ENCODE measurements around the gene HYAL3.
"Not testable (repeated sequence)": the region's sequence is repeated elsewhere in the genome, so short reads cannot be mapped to it uniquely, and the experiment has no call there.

Gene HYAL3

DNA sequence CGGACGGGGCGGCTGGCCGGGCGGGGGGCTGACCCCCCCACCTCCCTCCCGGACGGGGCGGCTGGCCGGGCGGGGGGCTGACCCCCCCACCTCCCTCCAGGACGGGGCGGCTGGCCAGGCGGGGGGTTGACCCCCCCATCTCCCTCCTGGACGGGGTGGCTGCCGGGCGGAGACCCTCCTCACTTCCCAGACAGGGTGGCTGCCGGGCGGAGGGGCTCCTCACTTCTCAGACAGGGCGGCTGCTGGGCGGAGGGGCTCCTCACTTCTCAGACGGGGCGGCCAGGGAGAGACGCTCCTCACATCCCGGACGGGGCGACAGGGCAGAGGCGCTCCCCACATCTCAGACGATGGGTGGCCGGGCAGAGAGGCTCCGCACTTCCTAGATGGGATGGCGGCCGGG lies 12.8 kb upstream of the HYAL3 start:
- DNase-seq: not testable (repeated sequence)

DNA sequence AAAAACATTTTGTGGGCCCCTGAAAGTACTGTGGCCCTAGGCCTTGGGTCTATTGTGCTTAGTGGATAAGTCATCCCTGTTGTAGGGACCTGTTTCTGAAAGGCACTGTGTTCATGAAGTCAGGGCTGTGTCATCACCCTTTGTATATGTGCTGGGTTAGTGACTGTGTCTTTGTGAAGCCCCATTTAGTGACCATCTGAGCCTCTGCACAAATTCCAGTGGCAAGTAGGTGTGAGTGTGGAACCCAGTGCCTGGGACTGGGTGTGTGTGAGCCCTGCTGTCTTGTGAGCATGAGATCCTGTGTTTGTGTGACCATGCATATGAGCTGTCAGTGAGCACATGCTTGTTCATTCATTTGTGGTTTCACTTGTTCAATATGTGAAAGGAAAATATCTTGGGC lies 5.4 kb upstream of the HYAL3 start:
- DNase-seq: no peak

DNA sequence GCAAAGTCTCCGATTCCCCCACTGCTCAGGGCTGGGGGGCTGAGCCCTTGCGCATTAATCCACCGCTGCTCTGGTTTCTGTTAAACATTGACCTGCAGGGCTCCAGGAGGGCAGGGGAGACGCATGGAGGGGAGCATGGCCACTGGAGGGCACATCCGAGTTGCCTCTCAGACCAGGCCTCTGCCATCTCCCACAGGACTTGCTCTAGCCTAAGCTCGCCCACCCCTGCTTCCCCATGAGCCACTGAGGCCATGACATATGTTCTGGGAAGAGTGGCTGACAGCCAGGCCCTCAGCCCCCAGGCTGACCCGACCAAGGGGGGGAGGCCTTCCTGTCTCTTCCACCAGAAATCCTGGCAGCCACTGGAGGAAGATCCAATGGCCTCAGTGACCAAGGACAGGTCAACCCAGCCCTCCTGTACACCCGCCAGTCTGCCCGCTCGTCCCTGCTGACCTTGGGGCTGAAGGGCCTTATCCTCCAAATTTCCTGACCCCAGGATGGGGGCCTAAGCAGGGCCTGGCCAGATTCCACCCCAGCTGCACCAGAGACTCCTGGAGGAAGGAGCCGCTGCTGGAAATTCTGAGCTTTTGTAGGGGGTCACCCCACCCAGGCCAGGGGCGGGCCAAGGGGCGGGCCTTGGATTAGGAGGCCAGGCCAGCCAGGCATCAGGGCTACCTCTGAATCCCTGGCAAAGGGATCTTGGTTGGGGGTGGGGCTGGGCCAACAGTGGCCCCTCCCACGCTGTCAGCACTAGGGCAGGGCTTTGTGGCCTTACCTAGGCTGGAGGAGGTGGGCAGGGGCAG lies 4.0 kb upstream of the HYAL3 start, which contains the start of gene HYAL1:
Gene HYAL1, minus strand, starts transcription at position 562 of the 803 bp plus-strand sequence. CDS start 618 bp downstream, outside the sequence.
- no peak for DNase-seq

DNA sequence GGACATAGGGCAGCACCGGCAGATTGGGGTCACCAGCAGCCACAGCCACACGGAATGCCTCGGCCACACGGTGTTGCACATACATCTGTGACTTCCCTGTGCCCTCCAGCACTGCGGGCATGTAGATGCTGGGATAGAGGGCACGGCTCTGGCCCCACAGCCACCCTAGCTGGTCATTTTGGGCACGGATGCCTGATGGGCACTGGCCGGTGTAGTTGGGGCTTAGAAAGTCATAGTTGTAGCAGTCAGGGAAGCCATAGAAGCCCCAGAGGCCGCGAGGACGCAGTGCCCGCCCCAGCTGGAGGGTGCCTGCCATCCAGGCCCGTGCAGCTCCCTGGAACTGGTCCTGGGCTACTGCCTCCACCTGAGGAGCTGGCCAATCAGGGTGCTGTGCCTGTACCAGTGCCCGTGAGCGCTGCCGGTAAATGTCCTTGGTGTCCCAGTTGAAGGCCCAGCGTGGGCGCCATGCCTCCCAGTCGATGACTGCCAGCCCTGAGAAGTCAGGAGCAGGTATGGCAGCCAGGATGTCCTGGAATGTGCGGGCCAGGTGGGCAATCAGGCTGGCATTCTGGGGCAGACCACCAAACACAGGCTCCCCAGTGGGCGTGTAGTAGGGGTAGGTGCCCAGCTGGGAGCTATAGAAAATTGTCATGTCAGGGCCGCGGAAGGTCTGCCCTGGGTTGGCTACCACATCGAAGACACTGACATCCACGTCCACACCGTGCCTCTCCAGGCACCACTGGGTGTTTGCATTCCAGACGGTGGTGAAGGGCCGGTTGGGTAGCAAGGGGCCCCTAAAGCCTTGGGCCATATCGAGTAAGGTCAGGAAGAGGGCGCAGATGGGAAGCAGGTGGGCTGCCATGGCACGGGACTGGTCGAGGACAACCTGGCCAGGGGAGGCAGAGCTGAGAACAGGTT lies 3.1 kb upstream of the HYAL3 start:
- no peak for DNase-seq

DNA sequence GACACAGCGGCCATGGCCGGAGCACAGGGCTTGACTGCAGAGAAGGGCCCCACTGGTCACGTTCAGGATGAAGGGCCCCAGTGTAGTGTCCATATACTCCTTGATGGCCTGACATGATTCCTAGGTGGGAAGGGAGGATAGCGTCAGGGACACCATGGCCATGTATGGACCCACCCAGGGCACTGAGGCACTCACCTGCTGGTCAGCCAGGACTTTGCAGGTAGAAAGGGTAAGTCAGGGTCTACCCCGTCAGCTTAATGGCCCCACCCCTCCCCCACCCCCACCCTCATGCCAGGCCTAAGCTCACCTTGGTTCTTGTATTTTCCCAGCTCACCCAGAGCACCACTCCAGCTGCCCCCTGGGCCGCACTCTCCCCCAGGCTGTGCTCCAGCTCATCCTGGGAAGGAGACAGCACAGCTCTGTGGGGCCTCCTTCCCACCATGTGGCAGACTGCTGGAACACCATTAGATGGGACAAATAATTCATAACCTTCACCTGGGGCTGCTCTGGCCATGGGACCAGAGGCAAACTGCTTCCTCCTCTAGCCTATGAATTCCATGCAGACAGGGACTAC lies 1.6 kb upstream of the HYAL3 start:
- DNase-seq: no peak

DNA sequence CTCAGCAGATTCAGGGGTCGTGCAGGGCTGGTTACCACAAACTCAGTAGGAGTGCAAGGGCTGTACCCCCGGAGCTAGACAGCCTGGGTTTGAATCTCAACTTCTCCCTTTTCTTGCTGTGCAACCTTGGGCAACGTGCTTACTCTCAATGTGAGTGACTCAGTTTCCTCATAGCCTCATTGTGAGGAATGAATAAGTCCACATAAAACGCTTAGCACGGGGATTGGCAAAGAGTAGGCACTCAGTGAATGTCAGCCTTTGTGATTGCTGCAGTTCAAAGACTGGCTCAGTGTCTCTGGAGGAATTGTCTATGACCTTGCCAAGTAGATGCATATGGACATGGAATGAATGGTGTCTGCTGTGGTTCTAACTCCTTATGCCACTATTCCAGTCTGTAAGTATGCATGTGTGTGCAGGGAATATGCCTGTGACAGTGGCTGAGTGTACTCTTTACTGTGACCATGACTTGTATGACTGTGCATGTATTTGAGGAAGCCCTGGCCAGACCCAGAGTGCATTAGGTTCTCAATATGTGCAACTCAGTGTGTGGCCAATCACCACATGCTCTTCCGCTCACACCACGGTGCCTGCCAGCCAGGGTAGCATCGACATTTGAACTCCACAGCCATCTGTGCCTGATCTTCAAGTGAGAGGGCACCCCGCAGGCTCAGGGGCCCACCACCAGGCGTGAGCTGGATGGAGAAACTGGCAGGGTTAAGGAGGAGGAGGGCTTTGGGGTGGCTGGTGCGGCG lies 900 bp upstream of the HYAL3 start:
- DNase-seq: no peak

DNA sequence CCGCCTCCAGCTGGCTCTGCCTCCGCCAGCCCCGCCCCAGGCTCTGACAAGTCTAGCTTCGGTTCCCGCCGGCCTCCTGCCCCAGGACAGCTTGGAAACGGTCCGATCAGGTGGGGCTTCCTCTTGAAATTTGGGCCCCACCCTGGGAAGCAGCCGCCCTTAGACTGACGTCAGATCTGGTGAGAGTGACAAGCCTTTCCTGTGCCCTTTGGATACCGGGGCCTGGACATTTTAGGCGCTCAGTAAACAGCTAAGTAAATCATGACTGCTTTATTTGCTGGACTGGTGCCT lies 378 bp upstream of the HYAL3 start:
- no peak for DNase-seq

DNA sequence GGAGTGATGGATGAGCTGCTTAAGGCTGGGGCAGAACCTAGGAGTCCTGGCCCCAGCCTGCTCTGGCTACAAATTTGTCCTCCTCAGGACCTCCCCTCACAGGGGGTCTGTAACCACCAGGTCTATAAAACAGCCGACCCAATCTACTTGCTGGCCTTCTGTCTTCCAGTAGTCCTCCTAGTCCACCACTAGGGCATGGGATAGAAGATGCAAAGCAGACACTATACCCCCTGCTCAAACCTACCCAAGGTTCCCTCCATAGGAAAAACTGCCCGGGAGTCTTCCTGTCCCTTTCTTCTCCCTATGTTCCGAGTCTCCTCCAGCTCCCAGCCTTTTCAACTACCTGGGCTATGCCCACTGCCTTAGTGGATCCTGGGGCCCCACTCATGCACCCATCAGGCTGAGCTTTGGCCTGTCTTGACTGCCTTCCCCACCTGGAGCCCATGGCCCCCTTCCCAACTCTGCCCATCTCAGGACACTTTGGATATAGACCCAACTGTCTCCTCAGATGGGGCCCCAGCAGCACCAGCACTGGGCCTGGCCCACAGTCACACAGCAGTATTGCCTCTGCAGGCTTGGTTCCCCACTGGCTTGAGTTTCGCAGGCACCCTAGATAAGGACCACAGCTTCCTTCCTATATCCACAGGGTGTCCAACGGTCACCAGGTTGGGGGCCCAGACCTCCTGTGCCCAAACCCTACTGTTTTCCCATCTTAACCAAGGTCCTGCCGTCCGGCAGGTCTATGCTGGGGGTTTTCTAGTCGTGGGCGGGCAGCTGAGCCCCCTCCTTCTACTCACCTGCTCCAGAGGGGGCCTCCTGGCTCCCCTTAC lies 1.1 kb downstream of the HYAL3 start:
- DNase-seq: peak in 1 of 6 experiments; percentile 31

DNA sequence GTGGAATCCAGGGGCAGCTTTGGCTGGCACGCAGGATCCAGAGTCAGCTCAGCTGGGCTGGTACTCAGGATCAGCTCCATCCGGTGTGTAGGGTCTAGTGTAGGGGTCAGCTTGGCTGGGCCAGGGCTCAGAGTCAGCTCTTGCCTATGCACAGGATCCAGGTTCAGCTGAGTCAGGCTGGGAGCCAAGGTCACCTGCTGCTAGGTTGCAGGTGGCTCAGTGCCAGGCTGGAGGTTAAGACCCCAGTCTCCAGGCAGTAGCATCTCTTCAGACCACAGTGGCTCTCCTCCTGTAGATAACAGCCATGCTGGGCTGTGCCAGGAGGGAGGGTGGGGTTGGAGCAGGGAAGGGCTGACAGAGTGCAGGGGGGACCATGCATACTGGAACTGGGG lies 1.8 kb downstream of the HYAL3 start:
- no peak for DNase-seq

DNA sequence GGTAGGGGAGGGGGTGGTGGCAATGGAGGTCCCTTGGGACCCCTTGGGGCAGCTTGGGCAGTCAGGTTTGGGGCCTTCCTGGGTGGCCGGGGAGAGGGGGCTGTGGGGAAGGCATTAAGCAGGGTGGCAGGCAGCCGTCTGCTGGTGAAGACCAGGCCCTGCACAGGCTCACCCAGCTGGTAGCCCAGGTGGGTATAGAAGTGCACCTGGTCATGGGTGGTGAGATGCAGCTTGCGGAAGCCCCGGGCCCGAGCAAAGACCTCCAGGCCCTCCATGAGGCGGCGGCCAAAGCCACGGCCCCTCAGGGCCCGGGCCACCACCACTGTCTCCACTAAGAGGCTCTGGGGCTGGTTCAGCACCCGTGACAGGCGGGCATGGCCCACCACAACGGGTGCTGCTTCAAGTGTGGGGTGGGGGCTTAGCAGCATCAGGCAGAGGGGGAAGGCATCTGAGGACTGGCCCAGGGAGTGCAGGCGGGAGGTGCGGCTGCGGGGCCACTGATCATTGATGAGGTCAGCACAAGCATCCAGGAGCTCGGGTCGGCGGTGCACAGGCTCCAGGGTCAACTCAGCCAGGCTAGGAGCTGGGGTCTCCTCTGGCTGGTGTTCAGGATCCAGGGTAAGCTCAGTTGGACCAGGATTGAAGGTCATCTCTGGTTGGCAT lies 2.4 kb downstream of the HYAL3 start:
- DNase-seq: no peak

DNA sequence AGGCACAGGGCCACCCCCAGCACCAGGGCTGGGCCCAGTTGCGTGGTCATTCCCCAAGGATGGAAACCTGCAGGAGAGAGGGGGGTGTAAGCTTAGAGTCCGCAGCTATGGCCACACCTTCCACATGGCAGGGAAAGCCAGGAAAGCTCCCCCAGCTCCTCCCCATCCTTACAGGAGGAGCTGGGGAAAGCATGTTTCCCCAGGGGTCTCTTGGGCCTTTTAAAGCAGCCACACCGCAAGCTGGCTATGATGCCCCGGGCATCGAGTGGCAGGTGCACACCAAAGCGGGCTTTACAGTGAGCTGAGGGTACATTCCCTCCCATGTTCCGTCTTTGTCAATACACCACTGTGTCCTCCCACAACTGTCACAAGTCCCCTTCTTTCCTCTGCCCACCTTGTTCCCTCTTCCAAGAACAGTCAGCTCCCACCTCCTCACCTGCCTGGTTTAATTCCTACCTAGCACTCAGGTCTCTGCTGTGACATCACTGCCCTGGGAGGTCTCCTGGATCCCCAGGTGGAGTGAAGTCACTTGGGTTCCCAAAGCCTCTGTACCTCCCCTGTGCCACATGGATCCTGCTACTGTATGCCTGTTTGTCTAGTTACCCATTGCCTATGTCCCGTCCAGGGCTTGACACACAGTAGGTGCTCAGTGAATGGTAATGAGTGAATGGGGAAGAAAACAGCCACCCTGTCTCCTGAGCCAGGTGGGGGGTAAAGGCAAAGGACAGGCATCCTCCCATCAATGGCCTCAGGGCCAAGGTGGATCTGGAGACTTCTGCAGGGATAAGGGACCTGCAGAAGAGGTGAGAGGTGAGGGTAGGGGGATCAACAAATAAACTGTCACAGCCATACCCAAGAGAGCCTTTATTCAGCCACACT lies 3.4 kb downstream of the HYAL3 start:
- DNase-seq: no peak

DNA sequence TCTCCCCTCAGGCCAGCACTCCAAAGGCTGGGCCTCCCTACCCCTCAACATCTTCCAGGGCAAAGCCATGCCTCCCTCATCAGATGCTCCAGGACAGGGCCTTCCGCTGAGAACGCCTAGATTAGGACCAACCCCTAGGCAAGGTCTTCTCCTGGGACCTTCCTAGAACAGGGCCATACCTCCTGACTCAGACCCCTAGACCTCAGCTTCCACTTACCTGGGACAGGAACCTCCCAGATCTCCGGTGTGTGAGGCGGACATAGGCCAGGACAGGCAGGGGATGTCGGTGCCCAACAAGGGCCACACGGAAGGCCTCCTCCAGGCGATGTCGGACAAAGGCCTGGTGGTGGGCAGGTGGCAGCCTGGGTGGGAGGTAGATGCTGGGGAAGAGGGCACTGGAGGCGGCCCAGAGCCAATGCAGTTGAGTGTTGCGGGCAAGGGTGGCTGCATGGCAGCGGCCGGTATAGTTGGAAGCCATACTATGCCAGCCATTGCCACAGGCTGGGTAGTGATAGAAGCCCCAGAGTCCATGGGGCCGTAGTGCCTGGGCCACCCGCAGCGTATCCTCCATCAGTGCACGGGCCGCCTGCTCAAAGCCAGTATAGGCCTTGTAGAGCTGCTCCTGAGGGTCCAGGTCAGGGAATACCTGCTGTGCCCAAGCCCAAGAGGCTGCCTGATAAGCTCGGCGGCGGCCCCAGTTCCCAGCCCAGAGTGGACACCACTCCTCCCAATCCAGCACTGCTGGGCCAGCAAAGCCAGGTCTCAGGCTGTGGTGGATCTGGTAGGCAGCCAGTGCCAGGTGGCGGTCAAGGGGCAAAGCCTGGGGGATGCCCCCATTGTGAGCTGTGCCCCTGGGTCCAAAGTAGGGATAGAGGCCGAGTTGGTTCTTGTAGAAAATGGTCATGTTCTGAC lies 4.5 kb downstream of the HYAL3 start:
- no peak for DNase-seq

DNA sequence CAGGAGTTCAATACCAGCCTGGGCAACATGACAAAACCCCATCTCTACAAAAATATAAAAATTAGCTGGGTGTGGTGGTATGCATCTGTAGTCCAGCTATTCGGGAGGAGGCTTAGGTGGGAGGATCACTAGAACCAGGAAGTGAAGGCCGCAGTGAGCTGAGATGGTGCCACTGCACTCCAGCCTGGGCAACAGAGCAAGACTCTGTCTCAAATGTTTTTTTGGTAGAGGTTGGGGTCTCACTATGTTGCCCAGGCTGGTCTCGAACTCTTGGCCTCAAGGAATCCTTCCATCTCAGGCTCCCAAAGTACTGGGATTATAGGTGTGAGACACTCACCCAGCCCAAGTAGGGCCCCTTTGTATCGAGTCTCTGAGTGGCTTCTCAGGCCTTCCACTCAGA lies 5.1 kb downstream of the HYAL3 start:
- no peak for DNase-seq

DNA sequence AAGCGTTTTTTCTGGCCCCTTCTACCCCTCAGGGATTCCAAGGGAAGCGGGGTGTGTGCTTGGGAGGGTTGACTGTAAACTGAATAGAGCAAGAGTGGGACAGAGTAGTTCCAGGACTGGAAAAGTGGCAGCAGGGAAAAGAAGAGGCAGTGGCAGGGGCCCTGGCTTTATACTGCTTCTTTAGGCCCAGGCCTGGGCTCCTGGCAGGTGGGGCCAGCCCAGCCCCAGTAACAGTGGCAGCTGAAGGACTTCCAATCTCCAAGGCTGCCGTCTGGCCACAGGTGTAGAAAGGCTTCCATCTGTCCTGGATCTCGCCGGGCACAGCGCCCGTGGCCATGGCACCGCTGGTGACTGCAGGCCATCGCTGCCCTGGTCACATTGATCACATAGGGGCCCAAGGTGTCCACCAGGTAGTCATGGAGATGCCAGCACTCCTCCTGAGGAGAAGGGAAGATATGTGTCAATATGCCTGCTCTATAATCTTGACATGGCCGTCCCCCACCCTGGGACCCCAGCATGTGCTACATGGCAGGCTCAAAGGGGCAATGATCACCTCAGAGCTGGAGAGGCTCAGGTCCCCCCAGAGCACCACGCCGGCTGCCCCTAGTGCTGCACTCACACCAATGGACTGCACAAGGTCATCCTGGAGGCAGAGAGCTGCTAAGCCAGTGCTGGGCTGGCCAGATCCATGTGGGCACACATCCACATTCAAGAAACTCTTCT lies 6.0 kb downstream of the HYAL3 start:
- DNase-seq: no peak

DNA sequence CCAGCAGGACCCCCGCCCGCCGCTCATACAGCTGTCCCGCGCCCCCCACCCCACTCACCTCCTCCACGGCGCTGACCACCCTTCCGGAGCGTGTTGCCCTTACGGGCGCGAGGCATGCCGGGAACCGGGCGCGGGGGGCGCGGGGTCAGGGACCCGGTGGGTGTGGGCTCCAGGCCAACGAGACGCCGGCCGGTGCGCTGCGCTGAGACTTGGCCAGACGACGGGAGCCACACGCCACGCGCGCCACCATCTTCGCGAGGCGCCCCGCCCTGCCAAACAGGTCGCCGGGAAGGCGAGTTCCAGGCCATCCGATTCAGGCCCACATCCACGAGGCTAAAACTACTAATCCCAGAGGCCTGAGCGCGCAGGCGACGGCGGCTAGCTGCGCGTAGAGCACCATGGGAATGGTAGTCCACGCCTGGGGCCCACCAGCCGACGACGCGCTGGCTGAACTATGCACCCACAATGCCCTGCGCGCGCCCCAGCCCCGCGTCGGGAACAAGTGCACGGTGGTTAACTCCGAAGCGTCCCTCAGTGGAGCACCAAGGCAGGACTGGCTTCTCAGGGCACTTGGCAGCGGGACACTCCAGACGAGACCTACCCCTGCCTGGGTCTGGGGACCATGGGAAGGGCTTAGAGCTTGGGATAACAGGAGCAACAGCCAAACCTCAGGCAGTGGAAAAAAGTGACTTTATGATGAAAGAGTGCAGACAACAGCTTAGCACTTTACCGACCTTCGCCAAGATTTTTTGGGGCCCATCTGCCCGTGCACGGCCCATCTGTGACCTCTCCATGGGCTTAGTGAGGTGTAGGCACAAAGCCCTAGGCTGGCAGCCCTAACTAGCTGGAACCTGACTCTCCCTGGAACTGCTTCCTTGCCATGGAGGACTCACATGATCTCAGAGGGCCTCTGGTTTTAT lies 6.8 kb downstream of the HYAL3 start, which contains the start of gene IFRD2:
Gene IFRD2, minus strand, starts transcription at position 271 of the 920 bp plus-strand sequence. Its CDS starts 155 bp downstream, at position 116.
- DNase-seq: peak; percentile 86 to 95 (median 94)

DNA sequence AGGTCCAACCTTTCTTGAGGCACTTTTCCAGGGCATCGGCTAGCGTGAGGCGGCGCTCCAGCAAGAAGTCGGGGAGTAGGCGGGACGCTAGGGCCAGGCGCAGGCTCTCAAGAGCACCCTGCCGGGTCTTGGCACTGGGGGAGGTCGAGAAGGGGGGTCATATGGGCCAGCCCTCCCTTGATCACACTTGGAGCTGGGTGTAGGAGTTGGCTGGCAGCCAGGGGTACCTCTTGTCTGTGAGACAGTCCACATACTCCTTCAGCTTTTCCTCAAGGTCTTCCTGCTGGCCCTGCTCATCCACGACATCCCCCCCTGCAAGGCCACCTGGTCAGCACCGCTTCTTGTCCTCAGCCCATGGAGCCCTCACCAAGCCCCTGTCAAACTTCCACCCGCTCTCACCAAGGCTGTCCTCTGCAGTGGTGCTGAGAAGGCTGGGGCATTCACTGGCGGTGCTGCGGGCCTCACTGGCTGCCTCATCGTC lies 9.0 kb downstream of the HYAL3 start:
- no peak for DNase-seq

DNA sequence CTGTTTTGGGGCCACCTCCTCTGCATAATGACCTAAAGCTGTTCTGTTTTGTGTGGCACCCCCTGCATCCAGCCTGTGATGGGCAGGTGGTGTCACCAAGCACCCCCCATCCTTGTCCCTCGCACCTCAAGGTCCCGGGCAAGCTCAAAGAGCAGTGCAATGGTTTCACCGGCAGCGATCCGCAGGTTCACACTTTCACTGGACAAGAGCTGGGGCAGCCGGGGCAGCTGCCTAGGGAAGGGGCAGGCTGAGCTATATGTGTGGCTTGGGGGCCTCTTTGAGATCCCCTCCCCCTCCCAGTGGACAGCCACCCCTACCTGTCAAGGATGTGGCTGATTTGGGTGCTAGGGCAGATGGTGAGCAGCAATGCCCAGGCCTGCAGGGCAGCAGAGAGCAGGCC lies 10.1 kb downstream of the HYAL3 start:
- DNase-seq: no peak
